ENCODE measurements around the gene ABCB1.
"Not testable (repeated sequence)": the region's sequence is repeated elsewhere in the genome, so short reads cannot be mapped to it uniquely, and the experiment has no call there.

ABCB1 gene

DNA sequence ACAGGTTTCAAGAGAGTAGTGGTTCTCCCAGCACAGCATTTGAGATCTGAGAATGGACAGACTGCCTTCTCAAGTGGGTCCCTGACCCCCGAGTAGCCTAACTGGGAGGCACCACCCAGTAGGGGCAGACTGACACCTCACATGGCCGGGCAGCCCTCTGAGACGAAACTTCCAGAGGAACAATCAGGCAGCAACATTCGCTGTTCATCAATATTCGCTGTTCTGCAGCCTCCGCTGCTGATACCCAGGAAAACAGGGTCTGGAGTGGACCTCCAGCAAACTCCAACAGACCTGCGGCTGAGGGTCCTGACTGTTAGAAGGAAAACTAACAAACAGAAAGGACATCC is 135.2 kb downstream of the ABCB1 start:
- not testable (repeated sequence) for DNase-seq

- DNase-seq, result not testable (repeated sequence)
Observed at GRCh38 chr7:87464830-87465533, 135.7 kb downstream of the ABCB1 start.

DNA sequence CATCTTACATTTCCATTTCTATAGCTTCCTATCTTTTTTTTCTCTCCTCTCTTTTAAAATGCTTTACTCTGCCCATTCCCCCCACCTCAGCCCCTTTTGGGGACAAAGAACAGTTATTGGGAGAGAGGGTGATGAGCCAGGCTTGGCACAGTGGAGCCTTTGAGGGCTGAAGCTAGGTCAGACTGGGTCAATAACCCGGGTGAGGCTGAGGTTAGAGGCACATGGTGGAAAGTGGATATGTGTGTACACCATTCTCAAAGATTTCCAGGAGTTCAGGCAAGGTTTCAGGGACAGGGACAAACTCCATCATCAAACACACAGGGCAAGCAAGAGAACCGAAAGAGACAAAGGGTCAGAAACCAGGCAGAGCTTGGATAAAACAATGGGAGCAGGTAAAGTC is 136.7 kb downstream of the ABCB1 start:
- no peak for DNase-seq

DNA sequence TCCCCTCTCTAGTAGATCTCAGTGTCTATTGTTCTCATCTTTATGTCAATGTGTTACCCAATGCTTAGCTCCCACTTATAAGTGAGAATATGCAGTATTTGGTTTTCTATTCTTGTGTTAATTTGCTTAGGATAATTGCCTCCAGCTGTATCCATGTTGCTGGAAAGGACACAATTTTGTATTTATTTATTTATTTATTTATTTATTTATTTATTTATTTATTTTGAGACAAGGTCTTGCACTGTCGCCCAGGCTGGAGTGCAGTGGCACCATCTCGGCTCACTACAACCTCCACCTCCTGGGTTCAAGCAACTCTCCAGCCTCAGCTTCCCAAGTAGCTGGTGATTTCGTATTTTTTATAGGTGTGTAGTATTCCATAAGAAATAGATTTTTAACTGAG is 140.2 kb downstream of the ABCB1 start:
- not testable (repeated sequence) for DNase-seq

DNA sequence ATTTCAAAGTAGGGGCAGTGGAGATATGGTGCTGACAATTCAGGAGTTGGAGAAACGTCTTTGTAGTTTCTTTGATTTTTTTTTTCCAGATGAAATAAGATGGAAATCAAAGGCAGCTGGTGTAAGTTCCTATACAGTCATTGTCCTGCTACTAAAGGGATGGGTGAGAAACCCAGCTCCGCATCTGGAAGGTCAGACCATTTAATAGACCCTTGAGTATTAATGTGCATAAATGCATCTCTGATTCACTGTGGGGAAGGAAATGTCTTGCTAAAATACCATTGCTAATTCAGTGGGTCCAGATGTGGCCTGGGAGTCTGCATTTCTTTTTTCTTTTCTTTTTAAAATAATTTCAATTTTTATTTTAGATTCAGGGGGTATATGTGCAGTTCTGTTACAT is 140.7 kb downstream of the ABCB1 start:
- DNase-seq, result no peak

DNA sequence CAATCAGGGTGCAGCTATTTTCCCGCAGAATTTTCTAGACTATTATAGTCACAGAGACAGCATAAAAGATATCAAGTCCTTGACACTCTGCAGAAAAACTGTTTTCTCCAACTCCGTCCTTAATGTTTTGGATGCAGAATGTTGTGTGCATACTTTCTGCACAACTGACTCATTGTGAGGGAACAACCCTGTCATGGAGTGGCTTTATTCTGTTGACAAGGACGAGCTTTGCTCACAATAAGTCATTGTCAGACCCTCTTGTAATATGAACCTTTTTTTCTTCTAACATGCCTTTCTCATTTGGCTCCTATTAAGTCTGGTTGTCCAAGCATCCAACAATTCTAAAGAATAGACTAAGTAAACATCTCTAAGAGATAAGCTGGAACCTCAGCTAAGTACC is 142.5 kb downstream of the ABCB1 start:
- no peak for DNase-seq

- no peak for DNase-seq
Observed at GRCh38 chr7:87456247-87456646, 144.4 kb downstream of the ABCB1 start.

Data from T-helper 2 cell (primary cell).